Measurements from ENCODE around the gene DFFA. TPM values are rescaled to one million over a fixed set of nuclear protein-coding genes. Genes with fewer than 3 reads are reported as not detected.

DFFA gene
- total RNA-seq, 1 experiment from 2014 or later = 49.7 TPM

DNA sequence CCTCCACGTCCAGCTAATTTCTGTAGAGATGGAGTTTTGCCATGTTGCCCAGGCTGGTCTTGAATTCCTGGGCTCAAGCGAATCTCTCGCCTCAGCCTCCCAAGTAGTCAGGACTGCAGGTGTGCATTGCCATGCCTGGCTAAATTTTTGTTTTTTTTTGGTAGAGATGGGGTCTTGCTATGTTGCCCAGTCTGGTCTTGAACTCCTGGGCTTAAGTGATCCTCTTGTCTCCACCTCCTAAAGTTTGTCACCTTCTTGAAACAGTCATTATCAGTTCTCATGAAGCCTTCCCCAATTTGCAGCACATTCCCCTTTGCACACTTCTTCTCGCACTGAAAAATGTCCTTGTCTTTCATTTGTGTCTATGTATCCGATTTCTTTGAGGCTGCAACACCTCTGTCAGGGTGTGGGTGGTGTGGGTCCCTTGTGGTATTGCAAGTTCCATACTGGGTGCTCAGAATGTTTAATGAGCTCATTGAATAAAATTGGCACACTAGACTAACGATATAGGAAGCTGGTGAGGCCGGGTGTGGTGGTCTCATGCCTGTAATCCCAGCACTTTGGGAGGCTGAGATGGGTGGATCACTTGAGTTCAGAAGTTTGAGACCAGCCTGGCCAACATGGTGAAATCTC, 25.4 kb downstream of the DFFA start:
- H3K36me3 ChIP-seq (ENCODE audit: insufficient read depth, low read length, poor library complexity, severe bottlenecking) = no peaks in the 10 kb centered on the region
- CTCF ChIA-PET = interaction anchor here (0.6 kb wide), 1 partner anchor 415 kb away, joined by 3 read pairs; no protein-coding TSS in a partner anchor
- intact Hi-C loops (cut with micrococcal nuclease; ENCODE audit: unreplicated experiment) = no loop called here
- H3K9me3 ChIP-seq (ENCODE audit: low read depth, low read length, poor library complexity, severe bottlenecking) = no peaks in the 10 kb centered on the region
- DNase-seq (ENCODE audit: low spot score) = no peak
- H3K4me1 ChIP-seq (ENCODE audit: insufficient read depth, low read length, poor library complexity, severe bottlenecking) = no peaks in the 10 kb centered on the region
- no peak for TF ChIP-seq EZH2 (IDR thresholded peaks at IDR 0.05; ENCODE audit: borderline replicate concordance, low read depth, low read length, poor library complexity, severe bottlenecking)
- TF ChIP-seq CTCF (conservative IDR thresholded peaks at IDR 0.05; ENCODE audit: low read depth, low read length) = no peak
- no peak overlapping the region for H3K27ac ChIP-seq (ENCODE audit: low read depth, low read length, poor library complexity, severe bottlenecking)
- no TSS peak for BruUV-seq (replicated peaks)
- no peak overlapping the region for H3K4me3 ChIP-seq (ENCODE audit: low read depth, low read length, poor library complexity, severe bottlenecking)
- POLR2A ChIA-PET (ENCODE audit: low non-redundant PET) = no interaction called here
- no peaks in the 10 kb centered on the region for H3K27me3 ChIP-seq (replicated peaks; ENCODE audit: insufficient read depth, low read depth, low read length, poor library complexity)

DNA sequence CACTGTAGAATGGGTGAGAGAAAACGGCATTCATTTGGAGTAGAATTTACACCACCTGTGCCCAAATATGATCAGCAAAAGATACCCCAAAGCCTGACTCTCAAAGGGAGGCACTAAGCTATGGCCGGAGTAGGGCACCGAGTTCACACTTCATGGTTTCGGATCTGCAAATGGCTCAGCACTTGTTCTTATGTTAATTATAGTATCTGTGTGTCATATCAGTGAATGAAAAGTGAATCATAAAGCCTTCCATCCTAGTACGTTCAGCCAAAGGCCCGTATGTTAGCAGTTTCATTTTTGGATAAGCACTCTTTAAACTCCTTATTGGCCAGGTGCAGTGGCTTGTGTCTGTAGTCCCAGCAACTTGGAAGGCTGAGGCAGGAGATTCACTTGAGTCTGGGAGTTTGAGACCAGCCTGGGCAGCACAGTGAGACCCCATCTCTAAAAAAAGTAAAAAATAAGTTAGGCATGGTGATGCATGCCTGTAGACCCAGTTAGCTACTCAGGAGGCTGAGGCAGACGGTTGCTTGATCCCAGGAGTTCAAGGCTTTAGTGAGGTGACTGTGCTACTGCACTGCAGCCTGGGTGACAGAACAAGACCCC, 27.4 kb downstream of the DFFA start:
- Histone ChIP-seq H3K4me3 (ENCODE audit: low read depth, low read length, poor library complexity, severe bottlenecking) (no peak overlapping the region), H3K27ac (ENCODE audit: low read depth, low read length, poor library complexity, severe bottlenecking) (no peak overlapping the region), H3K9me3 (ENCODE audit: low read depth, low read length, poor library complexity, severe bottlenecking) (no peaks in the 10 kb centered on the region), H3K4me1 (ENCODE audit: insufficient read depth, low read length, poor library complexity, severe bottlenecking) (no peaks in the 10 kb centered on the region), H3K27me3 (replicated peaks; ENCODE audit: insufficient read depth, low read depth, low read length, poor library complexity) (no peaks in the 10 kb centered on the region), H3K36me3 (ENCODE audit: insufficient read depth, low read length, poor library complexity, severe bottlenecking) (no peaks in the 10 kb centered on the region)
- CTCF ChIA-PET = no interaction called here
- TF ChIP-seq EZH2 (IDR thresholded peaks at IDR 0.05; ENCODE audit: borderline replicate concordance, low read depth, low read length, poor library complexity, severe bottlenecking) = no peak
- no peak for TF ChIP-seq CTCF (conservative IDR thresholded peaks at IDR 0.05; ENCODE audit: low read depth, low read length)
- no TSS peak for BruUV-seq (replicated peaks)
- POLR2A ChIA-PET (ENCODE audit: low non-redundant PET) = no interaction called here
- no peak for DNase-seq (ENCODE audit: low spot score)
- intact Hi-C loops (cut with micrococcal nuclease; ENCODE audit: unreplicated experiment) = no loop called here

- no peak overlapping the region for H3K27ac ChIP-seq (ENCODE audit: low read depth, low read length, poor library complexity, severe bottlenecking)
- CTCF ChIA-PET = no interaction called here
- no peaks in the 10 kb centered on the region for H3K27me3 ChIP-seq (replicated peaks; ENCODE audit: insufficient read depth, low read depth, low read length, poor library complexity)
- DNase-seq (ENCODE audit: low spot score) = no peak
- no peaks in the 10 kb centered on the region for H3K4me1 ChIP-seq (ENCODE audit: insufficient read depth, low read length, poor library complexity, severe bottlenecking)
- H3K9me3 ChIP-seq (ENCODE audit: low read depth, low read length, poor library complexity, severe bottlenecking) = no peaks in the 10 kb centered on the region
- BruUV-seq (replicated peaks) = no TSS peak
- POLR2A ChIA-PET (ENCODE audit: low non-redundant PET) = no interaction called here
- intact Hi-C loops (cut with micrococcal nuclease; ENCODE audit: unreplicated experiment) = no loop called here
- H3K4me3 ChIP-seq (ENCODE audit: low read depth, low read length, poor library complexity, severe bottlenecking) = no peak overlapping the region
- no peak for TF ChIP-seq CTCF (conservative IDR thresholded peaks at IDR 0.05; ENCODE audit: low read depth, low read length)
- TF ChIP-seq EZH2 (IDR thresholded peaks at IDR 0.05; ENCODE audit: borderline replicate concordance, low read depth, low read length, poor library complexity, severe bottlenecking) = no peak
- no peaks in the 10 kb centered on the region for H3K36me3 ChIP-seq (ENCODE audit: insufficient read depth, low read length, poor library complexity, severe bottlenecking)
Measured at GRCh38 chr1:10444248-10444647, 28.1 kb downstream of the DFFA start.
